Mucosa of descending colon (tissue), 3 donors: Measurements from ENCODE around the gene CTSW. TPM values are rescaled to one million over a fixed set of nuclear protein-coding genes. Genes with fewer than 3 reads are reported as not detected.
A peak's percentile ranks its signal among the peaks of the same experiment; 100 is the strongest.

Experiments
- ATAC-seq: fragments of 200-7000 bp; cut with Tn5 transposase; one replicate; pipeline ENCODE4 v1.9.1; 2020; ENCODE audit warnings: mild to moderate bottlenecking, moderate library complexity
- DNase-seq, 3 donors: peaks; one replicate each; pipeline ENCODE4 v3.0.0-alpha.2; 2020
- H3K36me3 ChIP-seq: fragments of 200-600 bp; one replicate; pipeline ENCODE4 v1.8.0; 2021; ENCODE audit warnings: low read depth, mild to moderate bottlenecking
- H3K4me1 ChIP-seq: fragments of 200-600 bp; one replicate; pipeline ENCODE4 v1.8.0; 2021; ENCODE audit warnings: low read depth, mild to moderate bottlenecking
- H3K4me3 ChIP-seq: fragments of 200-600 bp; one replicate; pipeline ENCODE4 v1.8.0; 2021; ENCODE audit warnings: mild to moderate bottlenecking
- H3K9me3 ChIP-seq: fragments of 200-600 bp; one replicate; pipeline ENCODE4 v1.8.0; 2021; ENCODE audit warnings: mild to moderate bottlenecking
- CTCF ChIP-seq: fragments of 200-600 bp; IDR thresholded peaks from one replicate; pipeline ENCODE4 v1.8.0; 2022; ENCODE audit warnings: antibody characterized with exemption, mild to moderate bottlenecking
- intact Hi-C, 2 donors: fragments of 100-400 bp; cut with DNase I in 1 of 2; cut with micrococcal nuclease in 1 of 2; formaldehyde crosslinking; loops; one replicate each; pipeline versions ENCODE4 v1.11.0 to v1.11.1; 2022; cut with DNase I, micrococcal nuclease
- total RNA-seq, 3 donors: library from RNA; stranded (reverse); fragmentation: NEBNext Ultra II Directional in 2 of 3; extraction: Animal tissue kit (Norgen Biotek cat#: 25700) in 2 of 3; gene quantifications; one replicate each; pipeline versions ENCODE4 v1.2.1 to v1.2.4, GENCODE V29; 2021 to 2023
- donor health status: DM: no; HTN: no; CAD: no; lungs with moderate emphysema.
- donor health status: DM: no; HTN: no; CAD: no.
- donor health status: DM: no; HTN: yes; CAD: no.

Gene CTSW
- total RNA-seq, 3 donors from 2014 or later = 1.2 to 3.2 (median 2.8) TPM

GRCh38 chr11:65864706-65865471 lies 14.7 kb upstream of the CTSW start:
- no peak for TF ChIP-seq CTCF
- H3K9me3 ChIP-seq = no peaks in the 10 kb centered on the region
- no peak overlapping the region for H3K4me3 ChIP-seq
- no peak for ATAC-seq
- peak in 2 of 3 donors; percentile 23 to 49 for DNase-seq
- peaks cover 15% of the 10 kb centered on the region for H3K4me1 ChIP-seq
- H3K36me3 ChIP-seq = peaks cover 4% of the 10 kb centered on the region
- intact Hi-C loops = no loop called here

- DNase-seq = peak in 2 of 3 donors; percentile 14 to 40
- intact Hi-C loops = no loop called here
- Histone ChIP-seq H3K4me1 (peaks cover 11% of the 10 kb centered on the region), H3K4me3 (no peak overlapping the region), H3K36me3 (peaks cover 4% of the 10 kb centered on the region), H3K9me3 (no peaks in the 10 kb centered on the region)
- no peak for ATAC-seq
- TF ChIP-seq CTCF = no peak
Measured at GRCh38 chr11:65865550-65866172, 14.0 kb upstream of the CTSW start.

- peaks cover 4% of the 10 kb centered on the region for H3K36me3 ChIP-seq
- H3K4me3 ChIP-seq = no peak overlapping the region
- DNase-seq = peak in 2 of 3 donors; percentile 24 to 52
- TF ChIP-seq CTCF = no peak
- no peak for ATAC-seq
- intact Hi-C loops = no loop called here
- H3K9me3 ChIP-seq = no peaks in the 10 kb centered on the region
- peaks cover 3% of the 10 kb centered on the region for H3K4me1 ChIP-seq
Measured at GRCh38 chr11:65866509-65867283, 12.9 kb upstream of the CTSW start.

GRCh38 chr11:65867284-65868071 lies 12.2 kb upstream of the CTSW start:
- no peaks in the 10 kb centered on the region for H3K9me3 ChIP-seq
- DNase-seq (peak in 1 of 3 donors; percentile 51), ATAC-seq (no peak)
- H3K4me1 ChIP-seq = no peaks in the 10 kb centered on the region
- no peak for TF ChIP-seq CTCF
- intact Hi-C loops = no loop called here
- H3K4me3 ChIP-seq = no peak overlapping the region
- H3K36me3 ChIP-seq = peaks cover 4% of the 10 kb centered on the region

- Histone ChIP-seq H3K36me3 (peaks cover 4% of the 10 kb centered on the region), H3K9me3 (no peaks in the 10 kb centered on the region), H3K4me3 (no peak overlapping the region), H3K4me1 (peaks cover 4% of the 10 kb centered on the region)
- no peak for TF ChIP-seq CTCF
- DNase-seq (peak in 1 of 3 donors; percentile 51), ATAC-seq (no peak)
- intact Hi-C loops = no loop called here
Measured at GRCh38 chr11:65868076-65868667, 11.5 kb upstream of the CTSW start.
